Peyer's patch (tissue), 4 donors: ENCODE results near the gene SPTB. TPM values are rescaled to one million over a fixed set of nuclear protein-coding genes. Genes with fewer than 3 reads are reported as not detected.

Experiments
- DNase-seq, 3 donors: peaks; one replicate each; pipeline ENCODE4 v3.0.0-alpha.2; 2017 to 2019
- H3K27ac ChIP-seq, 4 donors: fragments of 200-600 bp; sonication (generic); one replicate each; pipeline ENCODE4 v1.5.1; 2016 to 2019
- H3K27me3 ChIP-seq, 2 donors: fragments of 200-600 bp; sonication (generic); one replicate each; pipeline ENCODE4 v1.5.1; 2019
- H3K36me3 ChIP-seq, 3 donors: fragments of 200-600 bp; sonication (generic); one replicate each; pipeline ENCODE4 v1.5.1; 2016 to 2019
- H3K4me1 ChIP-seq, 4 donors: fragments of 200-600 bp; sonication (generic); one replicate each; pipeline ENCODE4 v1.5.1; 2016 to 2019
- H3K4me3 ChIP-seq, 4 donors: fragments of 200-600 bp; sonication (generic); 1 replicate in 3 of 4; 2 replicates in 1 of 4; pipeline ENCODE4 v1.5.1; 2016 to 2019; ENCODE audit warnings: mild to moderate bottlenecking in 1 of 4
- H3K9me3 ChIP-seq, 4 donors: fragments of 200-600 bp; sonication (generic); one replicate each; pipeline ENCODE4 v1.5.1; 2016 to 2019; ENCODE audit warnings: mild to moderate bottlenecking in 1 of 4
- POLR2A ChIP-seq, 2 donors: fragments of 450-650 bp; IDR thresholded peaks; one replicate each; pipeline ENCODE4 v1.5.1; 2017; ENCODE audit warnings: antibody characterized with exemption in 2 of 2, mild to moderate bottlenecking in 2 of 2, moderate library complexity in 2 of 2
- total RNA-seq, 4 donors: library from RNA; depleted of rRNA; stranded (reverse); fragments of >200 nt; gene quantifications; one replicate each; pipeline ENCODE4 v1.1.0, GENCODE V29; 2016
- TF ChIP-seq, protein P1 (sequence below), 6 experiments: fragments of 450-650 bp in 4 of 6; fragments of 200-600 bp in 2 of 6; sonication (generic) in 1 of 6; IDR thresholded peaks; one replicate each; pipeline ENCODE4 v1.5.1; 2017 to 2019; ENCODE audit warnings: antibody characterized with exemption in 6 of 6, mild to moderate bottlenecking in 3 of 6, moderate library complexity in 1 of 6

SPTB gene
- total RNA-seq, 4 donors from 2014 or later, result 0.57 to 2.5 (median 0.94) TPM; not detected in 1

DNA sequence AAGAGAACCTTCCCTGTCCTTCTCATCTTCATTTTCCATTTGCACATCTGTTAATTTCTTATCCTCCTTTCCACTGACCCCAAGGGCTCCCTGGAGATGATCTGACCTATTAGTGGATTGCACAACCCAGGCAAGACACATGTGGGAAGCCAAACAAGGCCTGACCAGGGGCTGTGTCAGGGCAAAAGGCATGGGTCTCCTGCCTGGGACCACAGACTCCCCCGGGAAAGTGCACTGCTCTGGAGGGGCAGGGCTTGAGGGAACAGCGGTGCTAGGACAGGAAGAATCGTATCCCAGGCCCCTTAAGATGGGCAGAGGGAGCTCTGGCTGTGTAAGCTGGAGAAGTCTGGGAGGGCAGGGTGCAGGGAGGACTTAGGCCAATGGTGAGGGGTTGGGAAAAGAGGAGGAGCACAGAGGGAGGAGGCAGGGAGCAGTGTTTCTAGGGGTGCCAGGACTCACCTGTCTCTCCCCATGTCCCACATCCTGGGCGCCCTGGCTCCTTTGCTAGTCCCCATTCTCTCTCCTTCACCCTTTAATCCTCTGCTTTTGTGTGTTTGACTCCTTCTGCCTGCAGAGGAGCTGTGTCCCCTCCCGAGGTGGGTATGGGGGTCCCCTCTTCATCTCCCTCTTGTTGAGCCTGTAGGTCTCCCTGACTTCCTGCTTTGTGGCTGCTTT, 150.2 kb downstream of the SPTB start:
- Histone ChIP-seq H3K27ac (no peak overlapping the region), H3K9me3 (no peaks in the 10 kb centered on the region), H3K27me3 (no peaks in the 10 kb centered on the region), H3K4me3 (no peak overlapping the region), H3K4me1 (peaks cover 0 to 23% (median 4%) of the 10 kb centered on the region in 4 donors), H3K36me3 (peaks cover 0 to 43% (median 0%) of the 10 kb centered on the region in 3 donors)
- peak in 1 of 3 donors; percentile 33 for DNase-seq
- TF ChIP-seq, protein P1, sequence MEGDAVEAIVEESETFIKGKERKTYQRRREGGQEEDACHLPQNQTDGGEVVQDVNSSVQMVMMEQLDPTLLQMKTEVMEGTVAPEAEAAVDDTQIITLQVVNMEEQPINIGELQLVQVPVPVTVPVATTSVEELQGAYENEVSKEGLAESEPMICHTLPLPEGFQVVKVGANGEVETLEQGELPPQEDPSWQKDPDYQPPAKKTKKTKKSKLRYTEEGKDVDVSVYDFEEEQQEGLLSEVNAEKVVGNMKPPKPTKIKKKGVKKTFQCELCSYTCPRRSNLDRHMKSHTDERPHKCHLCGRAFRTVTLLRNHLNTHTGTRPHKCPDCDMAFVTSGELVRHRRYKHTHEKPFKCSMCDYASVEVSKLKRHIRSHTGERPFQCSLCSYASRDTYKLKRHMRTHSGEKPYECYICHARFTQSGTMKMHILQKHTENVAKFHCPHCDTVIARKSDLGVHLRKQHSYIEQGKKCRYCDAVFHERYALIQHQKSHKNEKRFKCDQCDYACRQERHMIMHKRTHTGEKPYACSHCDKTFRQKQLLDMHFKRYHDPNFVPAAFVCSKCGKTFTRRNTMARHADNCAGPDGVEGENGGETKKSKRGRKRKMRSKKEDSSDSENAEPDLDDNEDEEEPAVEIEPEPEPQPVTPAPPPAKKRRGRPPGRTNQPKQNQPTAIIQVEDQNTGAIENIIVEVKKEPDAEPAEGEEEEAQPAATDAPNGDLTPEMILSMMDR (IDR thresholded peaks at IDR 0.05), result no peak
- no peak for TF ChIP-seq POLR2A (IDR thresholded peaks at IDR 0.05)

GRCh38 chr14:64728856-64729255, 150.9 kb downstream of the SPTB start:
- no peaks in the 10 kb centered on the region for H3K27me3 ChIP-seq
- no peaks in the 10 kb centered on the region for H3K9me3 ChIP-seq
- no peak overlapping the region for H3K27ac ChIP-seq
- peaks cover 0 to 30% (median 6%) of the 10 kb centered on the region in 4 donors for H3K4me1 ChIP-seq
- DNase-seq, result peak in 1 of 3 donors; percentile 34
- H3K36me3 ChIP-seq, result peaks cover 0 to 43% (median 0%) of the 10 kb centered on the region in 3 donors
- TF ChIP-seq, protein P1 (IDR thresholded peaks at IDR 0.05), result no peak
- no peak for TF ChIP-seq POLR2A (IDR thresholded peaks at IDR 0.05)
- no peak overlapping the region for H3K4me3 ChIP-seq

GRCh38 chr14:64728106-64728505, 151.6 kb downstream of the SPTB start:
- H3K36me3 ChIP-seq, result peaks cover 0 to 43% (median 0%) of the 10 kb centered on the region in 3 donors
- DNase-seq, result peak in 1 of 3 donors; percentile 30
- peaks cover 0 to 34% (median 8%) of the 10 kb centered on the region in 4 donors for H3K4me1 ChIP-seq
- TF ChIP-seq, protein P1 (IDR thresholded peaks at IDR 0.05), result no peak
- TF ChIP-seq POLR2A (IDR thresholded peaks at IDR 0.05), result no peak
- H3K27me3 ChIP-seq, result no peaks in the 10 kb centered on the region
- no peak overlapping the region for H3K27ac ChIP-seq
- no peaks in the 10 kb centered on the region for H3K9me3 ChIP-seq
- H3K4me3 ChIP-seq, result no peak overlapping the region

- Histone ChIP-seq H3K27me3 (no peaks in the 10 kb centered on the region), H3K36me3 (peaks cover 0 to 39% (median 0%) of the 10 kb centered on the region in 3 donors), H3K27ac (peak overlapping the region in 1 of 4 donors; percentile 82), H3K9me3 (no peaks in the 10 kb centered on the region), H3K4me1 (peaks cover 0 to 39% (median 8%) of the 10 kb centered on the region in 4 donors), H3K4me3 (no peak overlapping the region)
- peak in 1 of 3 donors; percentile 37 for DNase-seq
- TF ChIP-seq, protein P1 (IDR thresholded peaks at IDR 0.05), result no peak
- TF ChIP-seq POLR2A (IDR thresholded peaks at IDR 0.05), result no peak
Measured at GRCh38 chr14:64727551-64728071, 152.1 kb downstream of the SPTB start.

- DNase-seq, result peak in 2 of 3 donors; percentile 90 to 91
- Histone ChIP-seq H3K27me3 (no peaks in the 10 kb centered on the region), H3K4me1 (peaks cover 0 to 49% (median 8%) of the 10 kb centered on the region in 4 donors), H3K9me3 (no peaks in the 10 kb centered on the region), H3K4me3 (no peak overlapping the region), H3K36me3 (peaks cover 0 to 29% (median 0%) of the 10 kb centered on the region in 3 donors), H3K27ac (peak overlapping the region in 3 of 4 donors; percentile 12 to 82 (median 45))
- no peak for TF ChIP-seq POLR2A (IDR thresholded peaks at IDR 0.05)
- TF ChIP-seq, protein P1 (IDR thresholded peaks at IDR 0.05), result no peak
Measured at GRCh38 chr14:64726585-64726890, 153.2 kb downstream of the SPTB start.
